Upper lobe of left lung (tissue), 4 donors: Measurements from ENCODE around the gene NOD1.

Experiments
- CTCF ChIP-seq, 6 experiments: fragments of 450-650 bp in 4 of 6; fragments of 200-600 bp in 2 of 6; sonication (generic) in 2 of 6; IDR thresholded peaks; one replicate each; pipeline ENCODE4 v1.5.1; 2016 to 2019; ENCODE audit warnings: antibody characterized with exemption in 6 of 6
- POLR2AphosphoS5 ChIP-seq, 2 donors: sonication (generic); formaldehyde crosslinking; IDR thresholded peaks; one replicate each; pipeline ENCODE4 v1.5.1; 2017; ENCODE audit warnings: antibody characterized with exemption in 2 of 2

GRCh38 chr7:30411173-30411572, 67.4 kb downstream of the NOD1 start:
- TF ChIP-seq POLR2AphosphoS5 (IDR thresholded peaks at IDR 0.05), result no peak
- no peak for TF ChIP-seq CTCF (IDR thresholded peaks at IDR 0.05)
